ENCODE data around the gene LTO1. TPM values are rescaled to one million over a fixed set of nuclear protein-coding genes. Genes with fewer than 3 reads are reported as not detected.

The LTO1 gene
- total and polyA plus RNA-seq, 8 donors, result 18.0 to 45.3 (median 28.7) TPM

DNA sequence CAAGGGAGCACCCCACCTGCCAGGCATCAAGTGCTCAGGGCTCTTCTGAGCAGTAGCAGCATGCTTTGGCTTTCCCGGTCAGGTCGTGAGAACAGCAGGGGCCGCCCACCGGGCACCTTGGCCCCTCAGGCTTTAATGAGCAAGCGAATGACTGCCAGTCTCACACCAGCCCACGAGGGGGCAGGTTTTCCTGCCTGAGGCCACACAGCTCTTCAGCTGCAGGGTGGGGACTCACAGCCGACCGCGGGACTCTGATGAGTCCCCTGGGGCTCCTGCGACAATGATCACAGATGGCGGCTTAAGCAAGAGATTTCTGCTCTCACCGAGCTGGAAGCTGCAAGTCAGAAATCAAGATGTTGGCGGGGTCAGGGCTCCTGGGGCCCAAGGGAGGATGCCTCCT is 43.0 kb upstream of the LTO1 start:
- Histone ChIP-seq H3K4me1 (no peaks in the 10 kb centered on the region), H3K9me3 (no peaks in the 10 kb centered on the region), H3K27ac (no peak overlapping the region), H3K36me3 (no peaks in the 10 kb centered on the region), H3K27me3 (peaks cover 0 to 90% of the 10 kb centered on the region in 2 donors), H3K4me3 (no peak overlapping the region)
- intact Hi-C loops (cut with DNase I), result no loop called here
- DNase-seq (peak in 1 of 4 donors; percentile 51), ATAC-seq (peak; percentile 42)
- TF ChIP-seq, protein P1, sequence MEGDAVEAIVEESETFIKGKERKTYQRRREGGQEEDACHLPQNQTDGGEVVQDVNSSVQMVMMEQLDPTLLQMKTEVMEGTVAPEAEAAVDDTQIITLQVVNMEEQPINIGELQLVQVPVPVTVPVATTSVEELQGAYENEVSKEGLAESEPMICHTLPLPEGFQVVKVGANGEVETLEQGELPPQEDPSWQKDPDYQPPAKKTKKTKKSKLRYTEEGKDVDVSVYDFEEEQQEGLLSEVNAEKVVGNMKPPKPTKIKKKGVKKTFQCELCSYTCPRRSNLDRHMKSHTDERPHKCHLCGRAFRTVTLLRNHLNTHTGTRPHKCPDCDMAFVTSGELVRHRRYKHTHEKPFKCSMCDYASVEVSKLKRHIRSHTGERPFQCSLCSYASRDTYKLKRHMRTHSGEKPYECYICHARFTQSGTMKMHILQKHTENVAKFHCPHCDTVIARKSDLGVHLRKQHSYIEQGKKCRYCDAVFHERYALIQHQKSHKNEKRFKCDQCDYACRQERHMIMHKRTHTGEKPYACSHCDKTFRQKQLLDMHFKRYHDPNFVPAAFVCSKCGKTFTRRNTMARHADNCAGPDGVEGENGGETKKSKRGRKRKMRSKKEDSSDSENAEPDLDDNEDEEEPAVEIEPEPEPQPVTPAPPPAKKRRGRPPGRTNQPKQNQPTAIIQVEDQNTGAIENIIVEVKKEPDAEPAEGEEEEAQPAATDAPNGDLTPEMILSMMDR (IDR thresholded peaks at IDR 0.05), result peak in 1 of 2 donors; percentile 15

DNA sequence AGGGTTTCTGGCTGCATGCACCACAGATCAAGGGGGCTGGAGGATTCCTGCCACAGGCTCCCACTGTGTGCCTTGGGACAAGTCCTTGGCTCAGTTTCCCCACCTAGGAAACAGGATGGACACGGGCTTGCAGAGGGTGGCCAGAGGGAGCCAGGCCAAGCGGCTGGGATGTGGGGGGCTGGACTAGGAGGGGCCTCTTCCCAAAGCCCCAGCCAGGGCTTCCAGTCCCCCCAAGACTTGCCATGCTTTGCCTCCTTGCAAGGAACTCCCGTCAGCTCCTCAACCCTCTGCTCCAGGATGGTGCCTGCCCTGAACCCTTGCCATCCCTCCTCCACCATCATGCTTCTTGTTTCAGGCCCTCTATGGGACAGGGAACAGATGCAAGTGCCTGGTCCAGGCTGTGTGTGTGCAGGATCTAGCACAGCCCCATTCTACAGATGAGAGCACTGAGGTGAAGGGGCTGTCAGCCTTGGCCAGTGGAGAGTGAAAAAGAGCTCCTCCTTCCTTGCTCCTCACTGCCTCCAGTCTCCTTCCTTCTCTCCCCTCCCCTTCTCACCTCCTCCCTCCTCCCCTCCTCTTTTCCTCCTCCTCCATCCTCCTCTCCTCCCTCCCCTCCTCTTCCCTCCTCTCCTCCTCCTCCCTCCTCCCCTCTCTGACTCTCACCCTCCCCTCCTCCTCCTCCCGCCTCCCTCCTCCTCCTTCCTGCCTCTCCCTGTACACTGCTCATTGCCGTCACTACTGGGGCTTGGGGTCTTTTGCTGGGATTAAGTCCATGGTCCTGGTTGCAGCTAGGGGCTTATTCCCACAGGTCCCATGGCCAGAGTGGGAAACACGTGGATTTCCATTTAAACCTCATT is 42.0 kb upstream of the LTO1 start:
- Histone ChIP-seq H3K36me3 (no peaks in the 10 kb centered on the region), H3K4me1 (no peaks in the 10 kb centered on the region), H3K4me3 (no peak overlapping the region), H3K27me3 (peaks cover 0 to 90% of the 10 kb centered on the region in 2 donors), H3K27ac (no peak overlapping the region), H3K9me3 (no peaks in the 10 kb centered on the region)
- ATAC-seq (no peak), DNase-seq (peak in 1 of 4 donors; percentile 61)
- intact Hi-C loops (cut with DNase I), result no loop called here
- TF ChIP-seq, protein P1 (IDR thresholded peaks at IDR 0.05), result no peak

DNA sequence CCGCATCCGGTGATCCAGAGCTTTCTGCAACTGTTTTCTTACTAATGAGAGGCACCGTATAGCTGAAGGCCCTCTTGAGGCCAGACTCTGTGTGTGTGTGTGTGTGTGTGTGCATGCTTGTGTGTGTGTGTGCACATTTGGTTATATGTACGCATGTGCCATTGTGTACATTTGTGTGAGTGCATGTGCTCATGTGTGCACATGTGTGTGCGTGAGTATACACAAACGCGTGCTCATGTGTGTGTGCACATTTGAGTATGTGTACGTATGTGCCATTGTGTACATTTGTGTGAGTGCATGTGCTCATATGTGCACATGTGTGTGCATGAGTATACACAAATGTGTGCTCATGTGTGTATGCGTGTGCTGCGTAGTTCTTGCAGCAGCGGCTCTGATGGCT is 40.9 kb upstream of the LTO1 start:
- Histone ChIP-seq H3K27ac (no peak overlapping the region), H3K4me1 (no peaks in the 10 kb centered on the region), H3K4me3 (no peak overlapping the region), H3K36me3 (no peaks in the 10 kb centered on the region), H3K27me3 (peaks cover 0 to 89% of the 10 kb centered on the region in 2 donors), H3K9me3 (no peaks in the 10 kb centered on the region)
- TF ChIP-seq, protein P1 (IDR thresholded peaks at IDR 0.05), result no peak
- intact Hi-C loops (cut with DNase I), result no loop called here
- ATAC-seq (no peak), DNase-seq (no peak)

DNA sequence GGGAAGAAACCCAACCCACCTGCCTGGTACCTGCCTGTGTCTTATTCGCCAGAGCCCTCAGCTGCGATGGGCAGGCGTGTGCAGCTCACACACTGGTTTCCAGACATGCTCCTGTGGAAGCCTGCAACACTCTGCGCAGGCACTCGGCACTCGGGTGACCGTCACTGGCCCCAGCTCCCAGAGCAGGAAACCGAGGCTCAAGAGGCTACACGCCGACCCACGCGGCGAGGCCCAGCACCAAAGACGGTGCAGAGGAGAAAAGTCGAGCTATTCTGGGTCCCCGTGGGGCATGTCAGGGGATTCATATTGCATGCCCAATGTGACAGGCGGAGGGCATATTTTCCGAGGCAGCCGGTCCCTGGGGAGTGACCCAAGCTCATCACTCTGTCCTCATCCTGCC is 40.3 kb upstream of the LTO1 start:
- Histone ChIP-seq H3K36me3 (no peaks in the 10 kb centered on the region), H3K9me3 (no peaks in the 10 kb centered on the region), H3K4me3 (no peak overlapping the region), H3K27me3 (peaks cover 0 to 89% of the 10 kb centered on the region in 2 donors), H3K27ac (no peak overlapping the region), H3K4me1 (no peaks in the 10 kb centered on the region)
- TF ChIP-seq, protein P1 (IDR thresholded peaks at IDR 0.05), result no peak
- intact Hi-C loops (cut with DNase I), result no loop called here
- peak in 1 of 4 donors; percentile 62 for DNase-seq
- no peak for ATAC-seq

Measured in left lung (tissue), 10 donors.